SK-N-SH treated with all-trans-retinoic acid at 6 μM for 48 hours (cell line): ENCODE data around the gene GTF2A1L.

Experiments
- ATAC-seq: fragments of 200-7000 bp; cut with Tn5 transposase; 3 replicates; pipeline ENCODE4 v1.9.1; 2020; ENCODE audit warnings: mild to moderate bottlenecking, moderate library complexity
- ARNTL ChIP-seq: fragments of 450-650 bp; formaldehyde crosslinking; IDR thresholded peaks from 2 replicates; pipeline ENCODE4 v1.5.0; 2020; ENCODE audit warnings: low read depth, mild to moderate bottlenecking, moderate library complexity, borderline replicate concordance
- BACH2 ChIP-seq: fragments of 250-450 bp; sonication (Bioruptor Pico); IDR thresholded peaks from 2 replicates; pipeline ENCODE4 v1.9.0; 2021; ENCODE audit warnings: mild to moderate bottlenecking, borderline replicate concordance
- CREB5 ChIP-seq: fragments of 250-450 bp; sonication (Bioruptor Pico); IDR thresholded peaks from 2 replicates; pipeline ENCODE4 v1.5.1; 2020; ENCODE audit warnings: low read depth, mild to moderate bottlenecking, moderate library complexity
- CSDC2 ChIP-seq: fragments of 250-450 bp; sonication (Bioruptor Pico); IDR thresholded peaks from 2 replicates; pipeline ENCODE4 v1.5.0; 2020; ENCODE audit warnings: mild to moderate bottlenecking, moderate library complexity
- CSRNP3 ChIP-seq: fragments of 250-450 bp; sonication (Bioruptor Pico); IDR thresholded peaks from 2 replicates; pipeline ENCODE4 v1.5.1; 2021; ENCODE audit warnings: mild to moderate bottlenecking, moderate library complexity
- ESRRG ChIP-seq: fragments of 250-450 bp; sonication (Bioruptor Pico); IDR thresholded peaks from 2 replicates; pipeline ENCODE4 v1.6.1; 2021; ENCODE audit warnings: mild to moderate bottlenecking
- ISL1 ChIP-seq: fragments of 250-450 bp; sonication (Bioruptor Pico); IDR thresholded peaks from 2 replicates; pipeline ENCODE4 v2.1.2; 2022; ENCODE audit warnings: mild to moderate bottlenecking, moderate library complexity
- OSR1 ChIP-seq: fragments of 250-450 bp; sonication (Bioruptor Pico); IDR thresholded peaks from 2 replicates; pipeline ENCODE4 v1.8.0; 2022; ENCODE audit warnings: moderate library complexity, mild to moderate bottlenecking, inconsistent platforms
- PATZ1 ChIP-seq: fragments of 250-450 bp; sonication (Bioruptor Pico); IDR thresholded peaks from 2 replicates; pipeline ENCODE4 v1.8.0; 2020; ENCODE audit warnings: mild to moderate bottlenecking, moderate library complexity, borderline replicate concordance
- PPARA ChIP-seq: fragments of 250-450 bp; sonication (Bioruptor Pico); IDR thresholded peaks from 2 replicates; pipeline ENCODE4 v1.5.0; 2020; ENCODE audit warnings: mild to moderate bottlenecking, borderline replicate concordance
- RARB ChIP-seq: fragments of 250-450 bp; sonication (Bioruptor Pico); IDR thresholded peaks from 2 replicates; pipeline ENCODE4 v1.8.0; 2021; ENCODE audit warnings: mild to moderate bottlenecking, moderate library complexity
- SNAI2 ChIP-seq: fragments of 250-450 bp; sonication (Bioruptor Pico); IDR thresholded peaks from 2 replicates; pipeline ENCODE4 v1.5.0; 2020; ENCODE audit warnings: mild to moderate bottlenecking, moderate library complexity
- TCF4 ChIP-seq: fragments of 250-450 bp; sonication (Bioruptor Pico); IDR thresholded peaks from 2 replicates; pipeline ENCODE4 v1.8.0; 2021; ENCODE audit warnings: mild to moderate bottlenecking, moderate library complexity, borderline replicate concordance
- TOX ChIP-seq: fragments of 250-450 bp; sonication (Bioruptor Pico); IDR thresholded peaks from 2 replicates; pipeline ENCODE4 v1.8.0; 2021; ENCODE audit warnings: mild to moderate bottlenecking, moderate library complexity, borderline replicate concordance
- TSHZ2 ChIP-seq: fragments of 250-450 bp; sonication (Bioruptor Pico); IDR thresholded peaks from 2 replicates; pipeline ENCODE4 v1.5.0; 2020; ENCODE audit warnings: mild to moderate bottlenecking, moderate library complexity
- ZFP3 ChIP-seq: fragments of 250-450 bp; sonication (Bioruptor Pico); IDR thresholded peaks from 2 replicates; pipeline ENCODE4 v1.5.0; 2020; ENCODE audit warnings: mild to moderate bottlenecking, moderate library complexity
- ZFP30 ChIP-seq: fragments of 450-650 bp; formaldehyde crosslinking; IDR thresholded peaks from 2 replicates; pipeline ENCODE4 v1.5.0; 2022; ENCODE audit warnings: mild to moderate bottlenecking, moderate library complexity
- ZNF565 ChIP-seq: fragments of 450-650 bp; formaldehyde crosslinking; conservative IDR thresholded peaks from 2 replicates; pipeline ENCODE4 v1.5.0; 2020; ENCODE audit warnings: low read depth, mild to moderate bottlenecking, moderate library complexity
- ZNF70 ChIP-seq: fragments of 450-650 bp; formaldehyde crosslinking; IDR thresholded peaks from 2 replicates; pipeline ENCODE4 v1.5.0; 2020; ENCODE audit warnings: mild to moderate bottlenecking, moderate library complexity
- ZNF8 ChIP-seq: fragments of 450-650 bp; formaldehyde crosslinking; IDR thresholded peaks from 2 replicates; pipeline ENCODE4 v1.5.0; 2020; ENCODE audit warnings: mild to moderate bottlenecking, moderate library complexity

The GTF2A1L gene

GRCh38 chr2:48714245-48714644 is 96.6 kb downstream of the GTF2A1L start:
- no peak for ATAC-seq

GRCh38 chr2:48715042-48715899 is 97.6 kb downstream of the GTF2A1L start:
- ATAC-seq: no peak
- no peak for TF ChIP-seq ZFP30 (CRISPR knock-in tag)
- no peak for TF ChIP-seq ZNF8 (CRISPR knock-in tag)
- TF ChIP-seq ZNF70: no peak
- TF ChIP-seq ZFP3 (CRISPR knock-in tag): no peak
- no peak for TF ChIP-seq CREB5 (CRISPR knock-in tag)
- TF ChIP-seq, all 23 proteins: peak for 0

More at GRCh38 chr2:48714245-48714644, 96.6 kb downstream of the GTF2A1L start:
- TF ChIP-seq ARNTL (no peak), ESRRG (CRISPR knock-in tag) (no peak), TCF4 (no peak), CSDC2 (CRISPR knock-in tag) (no peak), SNAI2 (CRISPR knock-in tag) (no peak), ZNF565 (CRISPR knock-in tag) (no peak), OSR1 (CRISPR knock-in tag) (no peak), TSHZ2 (CRISPR knock-in tag) (no peak), ISL1 (no peak), TOX (CRISPR knock-in tag) (no peak), PATZ1 (CRISPR knock-in tag) (no peak), ZNF70 (no peak)

GRCh38 chr2:48715956-48716355 is 98.3 kb downstream of the GTF2A1L start:
- ATAC-seq: no peak
- TF ChIP-seq CSDC2 (CRISPR knock-in tag) (no peak), CSRNP3 (no peak), ZFP30 (CRISPR knock-in tag) (no peak), ZNF70 (no peak), TSHZ2 (CRISPR knock-in tag) (no peak), ZNF565 (CRISPR knock-in tag) (no peak), ZFP3 (CRISPR knock-in tag) (no peak), TOX (CRISPR knock-in tag) (no peak), ESRRG (CRISPR knock-in tag) (no peak), SNAI2 (CRISPR knock-in tag) (no peak), ARNTL (no peak), RARB (CRISPR knock-in tag) (no peak), BACH2 (CRISPR knock-in tag) (no peak), PPARA (CRISPR knock-in tag) (no peak), PATZ1 (CRISPR knock-in tag) (no peak)
